IPS-20b (cell line): ENCODE results near the gene PGF.

Experiments used
- H3K27ac ChIP-seq: one replicate; pipeline ENCODE4 v1.5.1; 2013; ENCODE audit warnings: low read length
- H3K27me3 ChIP-seq: 2 replicates; pipeline ENCODE4 v1.6.1; 2013; ENCODE audit warnings: mild to moderate bottlenecking, low read length, inconsistent platforms; ENCODE audit not compliant: insufficient read depth
- H3K36me3 ChIP-seq: 2 replicates; pipeline ENCODE4 v1.6.1; 2013; ENCODE audit warnings: low read depth, mild to moderate bottlenecking, inconsistent platforms, low read length, moderate library complexity; ENCODE audit not compliant: insufficient read depth
- H3K4me1 ChIP-seq: 2 replicates; pipeline ENCODE4 v1.6.1; 2013; ENCODE audit warnings: mild to moderate bottlenecking, control low read depth, inconsistent platforms, low read length, moderate library complexity; ENCODE audit not compliant: insufficient read depth
- H3K4me3 ChIP-seq: 2 replicates; pipeline ENCODE4 v1.5.1; 2013; ENCODE audit warnings: mild to moderate bottlenecking, low read length, inconsistent platforms
- H3K9ac ChIP-seq: 2 replicates; pipeline ENCODE4 v1.6.1; 2013; ENCODE audit warnings: low read depth, mild to moderate bottlenecking, inconsistent platforms, low read length, moderate library complexity
- H3K9me3 ChIP-seq: 2 replicates; pipeline ENCODE4 v1.6.1; 2013; ENCODE audit warnings: mild to moderate bottlenecking, low read depth, low read length, inconsistent platforms; ENCODE audit not compliant: insufficient read depth

Gene PGF

DNA sequence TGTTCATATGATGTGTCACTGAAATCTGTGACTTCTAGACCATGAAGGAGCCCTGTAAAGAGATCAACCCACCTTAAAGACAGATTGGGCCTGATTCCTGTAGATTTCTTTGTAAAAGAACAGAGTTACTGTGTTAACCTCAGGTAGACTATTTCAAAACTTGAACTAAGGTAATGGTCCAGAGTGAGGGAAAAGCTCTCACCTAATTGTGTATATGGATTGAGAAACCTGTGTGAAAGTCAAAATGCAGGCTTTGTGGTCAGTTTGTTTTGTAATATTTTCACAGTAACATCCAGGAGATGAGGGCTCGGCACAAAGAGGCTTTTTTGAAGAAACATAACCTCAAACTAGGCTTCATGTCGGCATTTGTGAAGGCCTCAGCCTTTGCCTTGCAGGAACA is 57.3 kb downstream of the PGF start:
- H3K27ac ChIP-seq = no peak overlapping the region
- H3K9me3 ChIP-seq = no peaks in the 10 kb centered on the region
- H3K9ac ChIP-seq = no peak overlapping the region
- no peaks in the 10 kb centered on the region; the same call in 1 of the 2 replicates for H3K4me1 ChIP-seq
- H3K27me3 ChIP-seq = no peaks in the 10 kb centered on the region
- peaks cover 100% of the 10 kb centered on the region for H3K36me3 ChIP-seq
- H3K4me3 ChIP-seq = no peak overlapping the region

DNA sequence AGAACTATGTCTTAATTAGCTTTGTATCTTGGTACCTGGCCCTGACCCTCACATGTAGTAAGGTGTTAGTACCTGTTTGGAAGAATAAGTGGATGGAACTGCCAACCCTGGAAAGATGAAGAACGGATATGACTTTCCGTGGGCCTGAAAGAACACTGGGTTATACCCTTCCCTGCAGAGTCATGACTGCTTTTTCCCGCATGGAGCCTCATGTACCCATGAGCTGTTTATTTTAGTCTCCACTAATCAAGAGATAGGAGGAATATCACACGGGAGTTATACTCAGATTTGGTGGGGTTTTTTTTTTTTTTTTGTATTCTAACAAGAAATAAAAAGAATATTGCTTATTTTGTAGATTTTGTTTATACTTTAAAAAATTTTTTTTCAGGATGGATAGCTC is 57.8 kb downstream of the PGF start:
- Histone ChIP-seq H3K4me3 (no peak overlapping the region), H3K36me3 (peaks cover 100% of the 10 kb centered on the region), H3K9me3 (no peaks in the 10 kb centered on the region), H3K27me3 (no peaks in the 10 kb centered on the region), H3K9ac (no peak overlapping the region), H3K4me1 (no peaks in the 10 kb centered on the region; the same call in 1 of the 2 replicates), H3K27ac (no peak overlapping the region)

DNA sequence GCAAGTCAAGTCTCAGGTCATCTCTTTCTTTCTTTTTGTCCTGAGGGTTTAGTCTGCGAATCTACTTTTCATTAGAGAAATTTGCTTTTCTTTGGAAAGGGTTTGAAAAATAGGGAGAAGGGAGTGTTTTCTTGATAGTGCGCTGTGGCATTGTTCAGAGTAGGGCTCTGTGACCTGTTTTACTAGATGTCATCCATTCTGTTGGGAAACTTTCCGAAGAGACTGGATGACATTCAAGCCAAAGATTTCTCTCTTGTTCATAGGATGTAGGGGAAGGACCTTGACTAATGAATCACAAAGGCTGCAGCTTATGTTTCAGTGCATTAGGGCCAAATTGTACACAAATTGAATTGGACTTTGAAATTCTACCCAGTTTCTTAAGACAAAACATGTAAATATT is 59.0 kb downstream of the PGF start:
- Histone ChIP-seq H3K9me3 (no peaks in the 10 kb centered on the region), H3K9ac (no peak overlapping the region), H3K27me3 (no peaks in the 10 kb centered on the region), H3K4me1 (no peaks in the 10 kb centered on the region), H3K27ac (no peak overlapping the region), H3K4me3 (no peak overlapping the region), H3K36me3 (peaks cover 100% of the 10 kb centered on the region)

DNA sequence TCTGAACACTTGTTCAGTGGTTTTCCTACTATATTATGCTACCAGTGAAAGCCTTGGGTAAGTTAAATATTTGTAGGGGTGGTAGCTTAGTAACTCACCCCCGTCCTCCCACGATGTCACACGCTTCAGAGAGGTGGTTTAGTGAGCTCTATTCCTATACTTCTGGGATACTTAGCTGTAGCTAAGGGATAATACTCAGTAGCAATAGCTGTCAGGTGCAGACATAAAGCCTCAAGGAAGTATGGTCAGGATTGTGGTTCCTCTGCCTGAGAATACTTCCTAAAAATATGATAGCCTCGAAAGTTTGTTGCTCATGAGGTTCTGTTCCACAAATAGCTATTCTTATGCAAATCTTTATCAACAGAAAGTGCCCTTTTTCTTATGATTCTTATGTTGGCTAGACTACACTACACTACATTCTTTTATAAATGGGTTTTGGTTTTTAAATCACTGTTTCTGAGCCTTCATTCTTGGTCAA is 61.7 kb downstream of the PGF start:
- Histone ChIP-seq H3K4me1 (peaks cover 3% of the 10 kb centered on the region; the same call in 1 of the 2 replicates), H3K27ac (no peak overlapping the region), H3K4me3 (no peak overlapping the region), H3K27me3 (no peaks in the 10 kb centered on the region), H3K9ac (no peak overlapping the region), H3K36me3 (peaks cover 97% of the 10 kb centered on the region), H3K9me3 (no peaks in the 10 kb centered on the region)

DNA sequence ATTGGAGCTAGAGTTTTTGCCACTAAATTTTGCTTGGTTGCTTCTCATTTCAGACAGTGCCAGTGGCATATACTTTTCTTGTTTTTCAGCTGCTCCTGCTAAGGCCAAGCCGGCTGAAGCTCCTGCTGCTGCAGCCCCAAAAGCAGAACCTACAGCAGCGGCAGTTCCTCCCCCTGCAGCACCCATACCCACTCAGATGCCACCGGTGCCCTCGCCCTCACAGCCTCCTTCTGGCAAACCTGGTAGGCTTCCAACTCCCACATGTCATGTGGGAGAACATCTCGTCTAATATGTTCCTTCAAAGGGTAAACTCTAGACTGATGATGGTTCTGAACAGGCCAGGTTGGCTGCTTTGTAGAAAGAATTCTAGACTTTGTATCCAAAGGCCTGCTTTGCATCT is 62.7 kb downstream of the PGF start:
- Histone ChIP-seq H3K27ac (no peak overlapping the region), H3K27me3 (no peaks in the 10 kb centered on the region), H3K9me3 (no peaks in the 10 kb centered on the region), H3K36me3 (peaks cover 97% of the 10 kb centered on the region), H3K9ac (no peak overlapping the region), H3K4me3 (no peak overlapping the region), H3K4me1 (peaks cover 10% of the 10 kb centered on the region)

DNA sequence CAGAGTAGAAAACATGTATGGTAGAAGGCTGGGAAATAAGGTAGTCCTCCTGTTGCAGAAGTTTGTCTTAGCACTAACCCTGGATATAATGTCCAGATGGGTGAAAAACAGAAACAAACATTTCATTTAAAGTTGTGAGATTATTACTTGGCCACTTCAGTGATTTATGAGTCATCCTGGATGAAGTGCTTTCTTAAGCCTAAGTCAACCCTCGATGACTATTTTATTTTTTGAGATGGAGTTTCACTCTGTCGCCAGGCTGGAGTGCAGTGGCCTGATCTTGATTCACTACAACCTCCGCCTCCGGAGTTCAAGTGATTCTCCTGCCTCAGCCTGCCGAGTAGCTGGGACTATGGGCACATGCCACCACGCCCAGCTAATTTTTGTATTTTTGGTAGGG is 63.5 kb downstream of the PGF start:
- Histone ChIP-seq H3K27me3 (no peaks in the 10 kb centered on the region), H3K36me3 (peaks cover 95% of the 10 kb centered on the region), H3K9me3 (no peaks in the 10 kb centered on the region), H3K9ac (no peak overlapping the region; the same call in 1 of the 2 replicates), H3K27ac (no peak overlapping the region), H3K4me1 (peaks cover 18% of the 10 kb centered on the region), H3K4me3 (no peak overlapping the region)
